Naive thymus-derived CD4-positive, alpha-beta T cell (primary cell): ENCODE results near the gene ELAPOR2. TPM values are rescaled to one million over a fixed set of nuclear protein-coding genes. Genes with fewer than 3 reads are reported as not detected.
"Not testable (repeated sequence)": the region's sequence is repeated elsewhere in the genome, so short reads cannot be mapped to it uniquely, and the experiment has no call there.

Experiments
- ATAC-seq: fragments of 150-1000 bp; cut with Tn5 transposase; 2 replicates; pipeline ENCODE4 v1.10.0; 2021; ENCODE audit warnings: mild to moderate bottlenecking, moderate library complexity
- CTCF ChIA-PET: fragments of 350-600 bp; sonication (Branson Sonifier 250); formaldehyde crosslinking; loops from one replicate; lab custom pipeline; 2021; ENCODE audit warnings: antibody characterized with exemption; lab: Charles Lee
- POLR2A ChIA-PET: fragments of 350-600 bp; sonication (Branson Sonifier 250); formaldehyde crosslinking; loops from one replicate; lab custom pipeline; 2021; ENCODE audit warnings: antibody characterized with exemption, inconsistent platforms; lab: Charles Lee
- DNase-seq, 9 donors: peaks; one replicate each; pipeline versions ENCODE4 v3.0.0 to v3.0.0-alpha.2; 2020 to 2022; ENCODE audit warnings: mixed read lengths in 1 of 9
- H3K27ac ChIP-seq: one replicate; pipeline ENCODE4 v1.7.0; 2013; ENCODE audit warnings: mild to moderate bottlenecking, low read depth, low read length, moderate library complexity
- H3K27me3 ChIP-seq, 2 donors: one replicate each; pipeline ENCODE4 v1.7.0; 2013; ENCODE audit warnings: low read length in 2 of 2, mild to moderate bottlenecking in 2 of 2, moderate library complexity in 2 of 2; ENCODE audit not compliant: control insufficient read depth in 2 of 2, insufficient read depth in 2 of 2
- H3K36me3 ChIP-seq, 3 experiments: 1 replicate in 2 of 3; 2 replicates in 1 of 3; pipeline ENCODE4 v1.7.0; 2013; ENCODE audit warnings: low read length in 3 of 3, mild to moderate bottlenecking in 3 of 3, moderate library complexity in 1 of 3; ENCODE audit not compliant: insufficient read depth in 3 of 3, control insufficient read depth in 2 of 3
- H3K4me1 ChIP-seq, 2 donors: one replicate each; pipeline ENCODE4 v1.7.0; 2013; ENCODE audit warnings: low read length in 2 of 2, mild to moderate bottlenecking in 2 of 2, moderate library complexity in 1 of 2; ENCODE audit not compliant: control insufficient read depth in 2 of 2, insufficient read depth in 2 of 2
- H3K4me3 ChIP-seq: 2 replicates; pipeline ENCODE4 v1.7.0; 2013; ENCODE audit warnings: mild to moderate bottlenecking, low read length
- H3K9me3 ChIP-seq, 3 experiments: 1 replicate in 2 of 3; 2 replicates in 1 of 3; pipeline ENCODE4 v1.7.0; 2013; ENCODE audit warnings: low read length in 3 of 3; ENCODE audit not compliant: control insufficient read depth in 2 of 3
- H3K27ac Mint-ChIP-seq, 9 donors: one replicate each; pipeline ENCODE4 v1.8.0; 2020 to 2022; ENCODE audit warnings: mixed read lengths in 9 of 9, mild to moderate bottlenecking in 8 of 9, moderate library complexity in 5 of 9, inconsistent platforms in 2 of 9
- H3K27me3 Mint-ChIP-seq, 5 donors: one replicate each; pipeline ENCODE4 v1.8.0; 2021 to 2022; ENCODE audit warnings: mixed read lengths in 5 of 5, mild to moderate bottlenecking in 1 of 5
- H3K36me3 Mint-ChIP-seq, 5 donors: one replicate each; pipeline ENCODE4 v1.8.0; 2020 to 2022; ENCODE audit warnings: mixed read lengths in 5 of 5, mild to moderate bottlenecking in 3 of 5, inconsistent platforms in 1 of 5
- H3K4me1 Mint-ChIP-seq, 7 donors: one replicate each; pipeline ENCODE4 v1.8.0; 2020 to 2022; ENCODE audit warnings: mixed read lengths in 7 of 7, mild to moderate bottlenecking in 3 of 7, inconsistent platforms in 1 of 7
- H3K4me3 Mint-ChIP-seq, 10 donors: one replicate each; pipeline ENCODE4 v1.8.0; 2020 to 2022; ENCODE audit warnings: mild to moderate bottlenecking in 10 of 10, mixed read lengths in 10 of 10, moderate library complexity in 6 of 10, inconsistent platforms in 2 of 10
- H3K9me3 Mint-ChIP-seq, 11 donors: one replicate each; pipeline ENCODE4 v1.8.0; 2020 to 2022; ENCODE audit warnings: mixed read lengths in 11 of 11, mild to moderate bottlenecking in 4 of 11, inconsistent platforms in 1 of 11, moderate library complexity in 1 of 11
- intact Hi-C, 2 donors: fragments of 100-400 bp; cut with micrococcal nuclease; formaldehyde crosslinking; loops; one replicate each; pipeline ENCODE4 v1.15.1; 2023
- polyA plus RNA-seq, 2 donors: library from polyadenylated mRNA; unstranded; fragments of 300-500 nt; fragmentation: Illumina TruSeq; gene quantifications; one replicate each; pipeline ENCODE4 v1.2.3, GENCODE V29; 2021
- total RNA-seq, 6 experiments: library from RNA in 5 of 6; stranded (reverse) in 5 of 6; gene quantifications; 1 replicate in 5 of 6; 2 replicates in 1 of 6; pipeline ENCODE4 v1.2.3 and lab custom pipeline; 2021 to 2026

ELAPOR2 gene
- total and polyA plus RNA-seq, 7 experiments from 2014 or later: 1.3 to 11.0 (median 6.4) TPM

GRCh38 chr7:87097375-87097774 is 37.9 kb upstream of the ELAPOR2 start:
- DNase-seq, H3K27ac Mint-ChIP-seq, POLR2A ChIA-PET, CTCF ChIA-PET, H3K4me3 ChIP-seq, H3K9me3 ChIP-seq, intact Hi-C loops, H3K9me3 Mint-ChIP-seq, H3K4me3 Mint-ChIP-seq, H3K27me3 ChIP-seq, H3K27ac ChIP-seq, H3K4me1 ChIP-seq, ATAC-seq, H3K36me3 Mint-ChIP-seq, H3K4me1 Mint-ChIP-seq, H3K36me3 ChIP-seq: not testable (repeated sequence)
- H3K27me3 Mint-ChIP-seq: peaks cover 5 to 24% (median 8%) of the 10 kb centered on the region in 5 donors

- intact Hi-C loops: no loop called here
- Histone ChIP-seq H3K4me1 (no peaks in the 10 kb centered on the region), H3K27me3 (no peaks in the 10 kb centered on the region), H3K36me3 (no peaks in the 10 kb centered on the region), H3K9me3 (no peaks in the 10 kb centered on the region), H3K27ac (no peak overlapping the region), H3K4me3 (no peak overlapping the region)
- Mint-ChIP-seq H3K27ac (no peak overlapping the region), H3K4me1 (no peaks in the 10 kb centered on the region), H3K36me3 (no peaks in the 10 kb centered on the region), H3K4me3 (no peak overlapping the region), H3K9me3 (peaks cover 0 to 5% (median 0%) of the 10 kb centered on the region in 11 donors), H3K27me3 (peaks cover 5 to 31% (median 10%) of the 10 kb centered on the region in 5 donors)
- no peak for DNase-seq
- ChIA-PET POLR2A (no interaction called here), CTCF (no interaction called here)
- ATAC-seq: no peak
These were observed 34.9 kb upstream of the ELAPOR2 start for GRCh38 chr7:87094322-87094721.

- ChIA-PET CTCF (no interaction called here), POLR2A (no interaction called here)
- Mint-ChIP-seq H3K27me3 (peaks cover 5 to 31% (median 10%) of the 10 kb centered on the region in 5 donors), H3K27ac (no peak overlapping the region), H3K9me3 (peaks cover 0 to 5% (median 2%) of the 10 kb centered on the region in 11 donors), H3K4me3 (no peak overlapping the region), H3K36me3 (peaks cover 0 to 4% (median 0%) of the 10 kb centered on the region in 5 donors), H3K4me1 (no peaks in the 10 kb centered on the region)
- Histone ChIP-seq H3K4me3 (no peak overlapping the region), H3K4me1 (no peaks in the 10 kb centered on the region), H3K27ac (no peak overlapping the region), H3K36me3 (no peaks in the 10 kb centered on the region), H3K27me3 (no peaks in the 10 kb centered on the region), H3K9me3 (no peaks in the 10 kb centered on the region)
- intact Hi-C loops: no loop called here
- ATAC-seq (no peak), DNase-seq (no peak)
These were observed 33.2 kb upstream of the ELAPOR2 start for GRCh38 chr7:87092568-87093091.

GRCh38 chr7:87091487-87092066 is 32.1 kb upstream of the ELAPOR2 start:
- ChIA-PET CTCF (interaction anchor here (0.9 kb wide), 1 partner anchor 11 kb away, joined by 3 read pairs; no protein-coding TSS in a partner anchor), POLR2A (no interaction called here)
- no peaks in the 10 kb centered on the region for H3K27me3 ChIP-seq
- peaks cover 0 to 8% (median 4%) of the 10 kb centered on the region in 11 donors for H3K9me3 Mint-ChIP-seq
- intact Hi-C loops: no loop called here
- ATAC-seq (no peak), DNase-seq (no peak)
- no peaks in the 10 kb centered on the region for H3K9me3 ChIP-seq
- no peak overlapping the region for H3K27ac Mint-ChIP-seq
- no peaks in the 10 kb centered on the region for H3K4me1 Mint-ChIP-seq
- H3K4me3 ChIP-seq: no peak overlapping the region
- no peak overlapping the region for H3K27ac ChIP-seq
- peaks cover 5 to 31% (median 10%) of the 10 kb centered on the region in 5 donors for H3K27me3 Mint-ChIP-seq
- H3K36me3 Mint-ChIP-seq: peaks cover 0 to 4% (median 0%) of the 10 kb centered on the region in 5 donors
- H3K4me3 Mint-ChIP-seq: no peak overlapping the region
- no peaks in the 10 kb centered on the region for H3K4me1 ChIP-seq
- H3K36me3 ChIP-seq: no peaks in the 10 kb centered on the region

GRCh38 chr7:87083865-87084519 is 24.5 kb upstream of the ELAPOR2 start:
- Mint-ChIP-seq H3K9me3 (peaks cover 0 to 8% (median 0%) of the 10 kb centered on the region in 11 donors), H3K4me1 (no peaks in the 10 kb centered on the region), H3K36me3 (peaks cover 0 to 4% (median 0%) of the 10 kb centered on the region in 5 donors), H3K27me3 (peaks cover 0 to 13% (median 4%) of the 10 kb centered on the region in 5 donors), H3K27ac (no peak overlapping the region), H3K4me3 (no peak overlapping the region)
- H3K4me1 ChIP-seq: no peaks in the 10 kb centered on the region
- DNase-seq (no peak), ATAC-seq (no peak)
- intact Hi-C loops: no loop called here
- ChIA-PET CTCF (no interaction called here), POLR2A (no interaction called here)
- H3K36me3 ChIP-seq: no peaks in the 10 kb centered on the region
- no peaks in the 10 kb centered on the region for H3K9me3 ChIP-seq
- H3K27ac ChIP-seq: no peak overlapping the region
- H3K27me3 ChIP-seq: no peaks in the 10 kb centered on the region
- H3K4me3 ChIP-seq: no peak overlapping the region

GRCh38 chr7:87082675-87083074 is 23.2 kb upstream of the ELAPOR2 start:
- H3K4me1 Mint-ChIP-seq: no peaks in the 10 kb centered on the region
- ChIA-PET POLR2A (no interaction called here), CTCF (no interaction called here)
- H3K27ac Mint-ChIP-seq: no peak overlapping the region
- Histone ChIP-seq H3K4me3 (no peak overlapping the region), H3K27me3 (no peaks in the 10 kb centered on the region), H3K4me1 (no peaks in the 10 kb centered on the region), H3K27ac (no peak overlapping the region), H3K36me3 (no peaks in the 10 kb centered on the region), H3K9me3 (no peaks in the 10 kb centered on the region)
- H3K27me3 Mint-ChIP-seq: peaks cover 0 to 13% (median 8%) of the 10 kb centered on the region in 5 donors
- H3K36me3 Mint-ChIP-seq: no peaks in the 10 kb centered on the region
- peaks cover 0 to 5% (median 0%) of the 10 kb centered on the region in 11 donors for H3K9me3 Mint-ChIP-seq
- no peak for ATAC-seq
- intact Hi-C loops: no loop called here
- DNase-seq: no peak
- H3K4me3 Mint-ChIP-seq: no peak overlapping the region
